ENCODE data around the gene ZNF606.

ZNF606 gene

GRCh38 chr19:58040751-58041525 lies 38.3 kb upstream of the ZNF606 start:
- Histone ChIP-seq H3K36me3 (ENCODE audit: insufficient read depth) (no peaks in the 10 kb centered on the region), H3K4me3 (IDR thresholded peaks at IDR 0.05; ENCODE audit: insufficient read depth, low read depth, low read length) (no peak overlapping the region), H4K20me1 (ENCODE audit: insufficient read depth) (no peaks in the 10 kb centered on the region), H3K4me2 (no peak overlapping the region), H2AFZ (ENCODE audit: low read depth) (no peak overlapping the region), H3K9ac (no peak overlapping the region), H3K27me3 (ENCODE audit: insufficient read depth, low read depth) (peaks cover 15% of the 10 kb centered on the region; the same call in 1 of the 2 replicates), H3K79me2 (ENCODE audit: insufficient read depth, low read depth) (no peaks in the 10 kb centered on the region), H3K27ac (no peak overlapping the region), H3K4me1 (ENCODE audit: low read depth, poor library complexity, severe bottlenecking) (no peaks in the 10 kb centered on the region)
- TF ChIP-seq, protein P1, sequence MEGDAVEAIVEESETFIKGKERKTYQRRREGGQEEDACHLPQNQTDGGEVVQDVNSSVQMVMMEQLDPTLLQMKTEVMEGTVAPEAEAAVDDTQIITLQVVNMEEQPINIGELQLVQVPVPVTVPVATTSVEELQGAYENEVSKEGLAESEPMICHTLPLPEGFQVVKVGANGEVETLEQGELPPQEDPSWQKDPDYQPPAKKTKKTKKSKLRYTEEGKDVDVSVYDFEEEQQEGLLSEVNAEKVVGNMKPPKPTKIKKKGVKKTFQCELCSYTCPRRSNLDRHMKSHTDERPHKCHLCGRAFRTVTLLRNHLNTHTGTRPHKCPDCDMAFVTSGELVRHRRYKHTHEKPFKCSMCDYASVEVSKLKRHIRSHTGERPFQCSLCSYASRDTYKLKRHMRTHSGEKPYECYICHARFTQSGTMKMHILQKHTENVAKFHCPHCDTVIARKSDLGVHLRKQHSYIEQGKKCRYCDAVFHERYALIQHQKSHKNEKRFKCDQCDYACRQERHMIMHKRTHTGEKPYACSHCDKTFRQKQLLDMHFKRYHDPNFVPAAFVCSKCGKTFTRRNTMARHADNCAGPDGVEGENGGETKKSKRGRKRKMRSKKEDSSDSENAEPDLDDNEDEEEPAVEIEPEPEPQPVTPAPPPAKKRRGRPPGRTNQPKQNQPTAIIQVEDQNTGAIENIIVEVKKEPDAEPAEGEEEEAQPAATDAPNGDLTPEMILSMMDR (conservative IDR thresholded peaks at IDR 0.05; ENCODE audit: low read depth, low read length), result no peak

GRCh38 chr19:58038688-58039204 lies 36.1 kb upstream of the ZNF606 start:
- H3K9ac ChIP-seq, result no peak overlapping the region
- H2AFZ ChIP-seq (ENCODE audit: low read depth), result no peak overlapping the region
- H3K4me2 ChIP-seq, result no peak overlapping the region
- H4K20me1 ChIP-seq (ENCODE audit: insufficient read depth), result no peaks in the 10 kb centered on the region
- peaks cover 13% of the 10 kb centered on the region; the same call in 1 of the 2 replicates for H3K27me3 ChIP-seq (ENCODE audit: insufficient read depth, low read depth)
- no peak overlapping the region for H3K27ac ChIP-seq
- H3K79me2 ChIP-seq (ENCODE audit: insufficient read depth, low read depth), result no peaks in the 10 kb centered on the region
- H3K4me3 ChIP-seq (IDR thresholded peaks at IDR 0.05; ENCODE audit: insufficient read depth, low read depth, low read length), result no peak overlapping the region
- TF ChIP-seq, protein P1 (conservative IDR thresholded peaks at IDR 0.05; ENCODE audit: low read depth, low read length), result no peak
- no peaks in the 10 kb centered on the region for H3K36me3 ChIP-seq (ENCODE audit: insufficient read depth)
- H3K4me1 ChIP-seq (ENCODE audit: low read depth, poor library complexity, severe bottlenecking), result no peaks in the 10 kb centered on the region

DNA sequence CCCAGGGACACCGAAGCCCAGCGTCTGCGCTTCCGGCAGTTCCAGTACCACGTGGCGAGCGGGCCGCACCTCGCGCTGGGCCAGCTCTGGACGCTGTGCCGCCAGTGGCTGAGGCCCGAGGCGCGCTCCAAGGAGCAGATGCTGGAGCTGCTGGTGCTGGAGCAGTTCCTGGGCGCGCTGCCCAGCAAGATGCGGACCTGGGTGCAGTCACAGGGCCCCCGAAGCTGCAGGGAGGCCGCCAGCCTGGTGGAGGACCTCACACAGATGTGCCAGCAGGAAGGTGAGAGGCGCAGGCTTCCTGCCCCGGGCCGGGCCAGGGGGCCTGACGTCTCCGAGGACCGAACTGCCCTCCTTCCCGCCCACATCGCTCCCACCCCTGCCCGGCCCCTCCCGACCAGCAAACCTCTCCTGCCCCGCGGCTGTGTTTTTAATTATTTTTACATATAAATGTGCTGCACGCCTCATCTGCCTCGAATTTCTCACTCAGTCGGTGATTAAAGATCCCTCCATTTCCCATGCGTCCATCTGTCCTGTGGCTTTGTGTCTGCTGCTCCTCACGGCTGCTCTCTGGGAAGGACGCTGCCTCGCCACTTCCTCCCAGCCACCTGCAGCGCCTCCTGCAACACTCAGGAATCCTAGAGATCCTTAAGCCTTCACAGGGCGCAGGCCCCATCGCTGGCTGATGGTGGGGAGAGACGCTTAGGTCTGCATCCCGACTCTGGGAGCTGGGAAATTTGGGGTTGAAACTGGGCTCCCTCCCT lies 35.5 kb upstream of the ZNF606 start:
- no peaks in the 10 kb centered on the region for H3K4me1 ChIP-seq (ENCODE audit: low read depth, poor library complexity, severe bottlenecking)
- H3K4me3 ChIP-seq (IDR thresholded peaks at IDR 0.05; ENCODE audit: insufficient read depth, low read depth, low read length), result no peak overlapping the region
- H3K27me3 ChIP-seq (ENCODE audit: insufficient read depth, low read depth), result peaks cover 13% of the 10 kb centered on the region; the same call in 1 of the 2 replicates
- H3K27ac ChIP-seq, result no peak overlapping the region
- H4K20me1 ChIP-seq (ENCODE audit: insufficient read depth), result no peaks in the 10 kb centered on the region
- H2AFZ ChIP-seq (ENCODE audit: low read depth), result no peak overlapping the region
- no peaks in the 10 kb centered on the region for H3K36me3 ChIP-seq (ENCODE audit: insufficient read depth)
- TF ChIP-seq, protein P1 (conservative IDR thresholded peaks at IDR 0.05; ENCODE audit: low read depth, low read length), result no peak
- H3K4me2 ChIP-seq, result no peak overlapping the region
- no peaks in the 10 kb centered on the region for H3K79me2 ChIP-seq (ENCODE audit: insufficient read depth, low read depth)
- H3K9ac ChIP-seq, result no peak overlapping the region

DNA sequence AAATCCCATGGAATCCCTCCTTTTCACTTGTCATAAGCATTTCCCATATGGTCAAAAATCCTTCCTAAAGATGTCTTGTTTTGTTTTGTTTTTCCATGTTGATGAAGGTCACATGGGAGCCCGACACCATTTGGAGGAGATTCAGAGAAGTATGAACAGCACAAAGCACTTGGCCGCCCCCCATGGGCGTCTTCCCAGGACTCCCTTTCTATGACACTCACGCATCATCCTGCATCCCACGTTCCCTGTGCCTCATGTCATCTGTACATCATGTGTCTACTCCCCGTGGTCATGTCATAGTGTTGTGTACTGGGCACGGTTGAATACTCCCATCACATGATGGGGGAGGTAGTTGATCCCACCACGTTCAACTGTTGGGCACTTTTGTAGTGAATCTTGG lies 33.2 kb upstream of the ZNF606 start:
- no peak overlapping the region for H3K9ac ChIP-seq
- H3K27ac ChIP-seq, result no peak overlapping the region
- H3K36me3 ChIP-seq (ENCODE audit: insufficient read depth), result no peaks in the 10 kb centered on the region
- H4K20me1 ChIP-seq (ENCODE audit: insufficient read depth), result no peaks in the 10 kb centered on the region
- peaks cover 11% of the 10 kb centered on the region; the same call in 1 of the 2 replicates for H3K27me3 ChIP-seq (ENCODE audit: insufficient read depth, low read depth)
- no peak overlapping the region for H3K4me3 ChIP-seq (IDR thresholded peaks at IDR 0.05; ENCODE audit: insufficient read depth, low read depth, low read length)
- H3K79me2 ChIP-seq (ENCODE audit: insufficient read depth, low read depth), result no peaks in the 10 kb centered on the region
- H2AFZ ChIP-seq (ENCODE audit: low read depth), result no peak overlapping the region
- no peak overlapping the region for H3K4me2 ChIP-seq
- TF ChIP-seq, protein P1 (conservative IDR thresholded peaks at IDR 0.05; ENCODE audit: low read depth, low read length), result no peak
- no peaks in the 10 kb centered on the region for H3K4me1 ChIP-seq (ENCODE audit: low read depth, poor library complexity, severe bottlenecking)

Measured in KMS-11 (cell line).